COLO829 (cell line): Measurements from ENCODE around the gene SSR1.
A peak's percentile ranks its signal among the peaks of the same experiment; 100 is the strongest.

Source experiments
- DNase-seq: peaks from one replicate; pipeline ENCODE4 v3.0.0; 2012; ENCODE audit warnings: low spot score

Gene SSR1

DNA sequence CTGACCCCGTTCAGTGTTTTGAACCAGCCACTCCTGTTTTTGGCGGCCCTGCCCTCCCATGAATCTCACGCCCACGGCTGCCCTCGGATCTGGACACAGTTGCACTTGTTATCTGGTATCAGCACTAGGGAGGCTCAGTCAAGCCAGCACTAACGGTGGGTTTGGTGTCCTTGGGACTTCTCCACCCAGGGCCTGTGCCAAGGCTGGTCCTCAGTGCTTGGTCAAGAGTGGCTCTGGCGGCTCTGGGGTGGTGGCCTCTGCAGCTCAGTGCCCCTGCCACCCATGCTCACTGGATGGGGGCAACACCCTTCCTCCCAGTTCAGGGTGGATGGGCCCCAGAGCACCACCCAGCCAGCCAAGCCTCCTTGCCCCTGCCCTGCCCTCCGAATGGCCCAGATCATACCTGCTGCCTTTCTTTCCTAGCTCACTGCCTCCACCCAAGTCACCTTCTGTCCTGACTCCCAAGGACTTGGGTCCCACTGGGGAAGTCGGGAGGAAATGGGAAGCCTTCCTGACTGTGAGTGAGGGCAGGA lies 54.7 kb downstream of the SSR1 start:
- no peak for DNase-seq

DNA sequence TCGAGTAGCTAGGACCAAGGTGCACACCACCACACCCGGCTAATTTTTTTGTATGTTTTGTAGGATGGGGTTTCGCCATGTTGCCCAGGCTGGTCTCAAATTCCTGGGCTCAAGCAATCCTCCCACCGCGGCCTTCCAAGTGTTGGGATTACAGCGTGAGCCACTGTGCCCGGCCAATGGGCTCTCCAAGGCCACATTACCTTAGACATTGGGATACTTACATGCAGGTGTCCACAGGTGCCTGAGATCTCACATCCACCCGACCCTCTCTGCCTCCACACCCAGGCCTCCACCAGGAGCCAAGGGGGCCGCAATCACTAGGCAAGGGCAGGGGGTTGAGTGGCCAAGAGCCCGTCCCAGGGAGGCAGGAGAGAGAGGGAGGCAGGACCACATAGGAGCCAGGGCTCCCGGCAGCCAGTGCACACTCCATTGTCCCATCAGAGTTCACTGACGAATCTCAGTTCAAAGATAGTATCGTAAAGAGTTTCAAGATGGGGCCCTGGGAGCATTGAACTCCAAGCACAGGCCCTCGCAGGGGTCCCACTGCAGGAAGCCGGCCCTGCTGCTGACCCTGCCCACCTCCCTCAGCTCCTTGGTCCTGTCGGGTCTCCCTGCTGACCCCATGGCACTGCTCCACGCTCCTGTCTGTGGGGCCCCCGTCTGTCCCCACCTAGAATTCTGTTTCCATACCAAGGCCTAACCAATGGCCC lies 55.3 kb downstream of the SSR1 start:
- DNase-seq = no peak

DNA sequence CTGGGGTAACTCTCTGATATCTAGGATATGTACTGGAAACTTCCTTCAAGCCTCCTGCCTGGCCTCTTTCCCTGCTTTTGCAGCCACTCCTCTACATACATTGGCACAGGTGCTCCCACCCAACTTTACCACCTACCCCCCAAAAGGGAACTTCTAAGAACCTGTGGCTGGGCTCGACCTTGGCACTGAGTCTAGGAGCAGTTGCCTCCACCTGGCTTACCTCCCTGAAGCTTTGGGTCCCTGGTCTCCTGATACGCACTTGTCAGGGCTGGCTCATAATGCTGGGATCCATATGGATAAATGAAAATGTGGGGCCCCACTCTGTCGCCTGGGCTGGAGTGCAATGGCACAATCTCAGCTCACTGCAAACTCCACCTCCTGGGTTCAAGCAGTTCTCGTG lies 56.2 kb downstream of the SSR1 start:
- no peak for DNase-seq

DNA sequence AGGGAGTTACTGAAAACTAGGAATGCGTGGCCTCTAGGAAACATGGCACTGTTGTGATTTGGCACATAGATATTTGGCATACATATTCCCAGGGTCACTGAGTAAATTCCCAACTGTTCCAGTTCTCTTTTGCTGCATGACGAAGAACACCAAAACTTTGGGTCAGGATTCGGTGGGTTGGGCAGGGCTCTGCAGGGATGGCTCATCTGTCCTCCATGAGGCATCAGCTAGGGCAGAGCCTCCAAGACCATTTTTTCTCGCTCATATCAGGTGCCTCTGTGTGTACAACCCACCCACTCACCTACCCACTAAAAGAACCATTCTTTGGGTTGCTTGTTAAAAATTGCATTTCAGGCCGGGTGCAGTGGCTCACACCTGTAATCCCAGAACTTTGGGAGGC lies 57.1 kb downstream of the SSR1 start:
- DNase-seq = no peak

DNA sequence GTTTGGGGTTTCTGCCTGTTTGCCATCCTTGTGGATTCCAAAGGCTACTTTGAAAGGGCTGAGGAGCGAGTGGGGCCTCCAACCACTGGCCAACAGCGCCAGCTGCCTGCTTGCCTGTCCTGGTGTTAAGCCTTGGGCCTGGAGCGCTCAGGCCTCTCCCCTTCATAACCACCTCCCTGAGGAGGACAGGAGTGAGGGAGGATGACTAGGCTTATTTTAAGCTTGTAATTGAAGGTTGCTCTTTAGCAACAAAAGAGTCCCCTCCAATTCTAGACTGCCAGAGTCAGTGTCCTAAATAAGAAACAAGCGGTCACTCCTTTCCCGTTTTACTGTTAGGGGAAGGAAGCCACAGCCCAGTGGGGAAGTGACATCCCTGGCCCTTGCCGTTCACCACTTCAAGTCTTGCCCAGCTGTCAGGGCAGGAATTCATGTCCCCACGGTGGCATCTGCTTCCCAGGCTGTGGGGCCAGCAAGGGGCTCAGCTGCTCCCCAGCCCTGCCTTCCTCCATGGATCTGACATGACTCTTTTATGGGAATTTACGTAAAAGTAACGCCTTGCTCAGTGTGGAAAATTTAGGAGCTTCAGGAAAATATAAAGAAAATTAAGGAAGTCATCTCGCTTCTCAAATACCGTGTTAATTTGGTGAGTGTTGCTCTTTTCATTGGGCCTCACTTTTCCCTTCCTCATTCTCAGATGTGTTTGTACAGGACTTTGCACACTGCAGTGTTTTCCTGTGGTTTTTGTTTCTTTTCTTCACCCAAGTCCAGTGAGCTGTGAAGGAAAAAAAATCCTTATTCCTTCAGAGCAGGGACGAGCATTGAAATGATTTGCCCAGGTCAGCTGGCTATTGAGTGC lies 57.8 kb downstream of the SSR1 start:
- no peak for DNase-seq

DNA sequence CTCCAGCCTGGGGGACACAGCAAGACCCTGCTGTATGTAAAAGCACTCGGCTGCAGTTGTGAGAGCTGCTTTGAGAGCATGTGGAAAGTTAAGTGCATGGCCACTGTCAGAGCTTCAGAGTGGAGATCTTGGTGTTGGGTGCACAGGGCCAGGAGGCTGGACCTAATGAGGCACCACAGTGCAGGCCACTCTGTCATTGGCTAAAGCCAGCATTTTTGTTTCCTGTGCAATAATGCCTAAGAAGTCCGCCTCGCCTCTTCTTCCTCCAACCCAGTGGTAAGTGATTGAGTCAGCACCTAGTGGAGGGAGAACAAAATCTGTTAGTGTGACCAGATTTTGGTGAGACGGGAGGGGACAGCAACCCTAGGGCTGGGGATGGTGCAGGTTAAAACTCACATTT lies 60.6 kb downstream of the SSR1 start:
- DNase-seq = no peak

DNA sequence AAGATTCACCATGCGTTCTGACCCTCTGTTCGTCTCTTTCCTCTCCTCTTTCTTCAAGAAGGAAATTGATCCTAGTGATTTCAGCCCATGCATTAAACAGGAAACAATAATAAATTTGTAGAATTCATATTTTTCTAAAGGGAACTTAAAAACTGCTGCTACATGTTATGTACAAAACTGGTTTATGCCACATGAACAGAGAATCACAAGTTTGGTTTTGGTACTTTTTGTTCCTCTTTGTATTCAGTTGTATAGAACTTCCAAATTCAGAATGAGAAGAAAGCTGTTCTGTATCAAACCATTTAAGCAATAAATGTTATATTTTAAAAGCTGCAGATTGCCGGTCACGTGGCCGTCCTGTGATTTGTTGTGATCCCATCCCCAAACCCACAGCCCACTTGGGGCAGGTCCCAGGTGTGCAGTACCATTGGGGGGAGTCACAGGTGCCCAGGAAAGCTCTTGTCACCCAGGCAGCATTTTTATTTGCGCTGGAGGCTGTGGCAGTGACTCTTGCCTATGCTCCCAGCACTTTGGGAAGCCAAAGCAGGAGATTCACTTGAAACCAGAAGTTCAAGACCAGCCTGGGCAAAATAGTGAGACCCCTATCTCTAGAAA lies 61.2 kb downstream of the SSR1 start:
- no peak for DNase-seq

DNA sequence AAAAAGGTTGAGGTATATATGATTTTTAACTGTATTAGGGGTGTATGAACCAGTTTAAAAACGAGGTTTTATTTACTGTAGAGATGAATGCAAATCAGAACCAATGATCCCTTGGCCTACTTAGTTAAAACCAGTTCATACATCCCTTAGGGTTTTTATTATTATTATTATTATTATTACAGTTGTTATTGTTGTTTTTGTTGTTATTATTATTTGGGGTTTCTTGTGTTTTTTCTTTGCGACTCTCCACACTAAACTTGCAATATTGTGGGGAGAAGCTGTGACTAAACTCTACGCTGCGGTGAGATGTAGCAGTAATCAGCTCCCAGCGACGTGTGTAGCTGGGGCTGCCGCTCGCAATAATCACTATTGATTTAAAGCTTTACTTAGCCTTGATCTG lies 62.2 kb downstream of the SSR1 start:
- no peak for DNase-seq

DNA sequence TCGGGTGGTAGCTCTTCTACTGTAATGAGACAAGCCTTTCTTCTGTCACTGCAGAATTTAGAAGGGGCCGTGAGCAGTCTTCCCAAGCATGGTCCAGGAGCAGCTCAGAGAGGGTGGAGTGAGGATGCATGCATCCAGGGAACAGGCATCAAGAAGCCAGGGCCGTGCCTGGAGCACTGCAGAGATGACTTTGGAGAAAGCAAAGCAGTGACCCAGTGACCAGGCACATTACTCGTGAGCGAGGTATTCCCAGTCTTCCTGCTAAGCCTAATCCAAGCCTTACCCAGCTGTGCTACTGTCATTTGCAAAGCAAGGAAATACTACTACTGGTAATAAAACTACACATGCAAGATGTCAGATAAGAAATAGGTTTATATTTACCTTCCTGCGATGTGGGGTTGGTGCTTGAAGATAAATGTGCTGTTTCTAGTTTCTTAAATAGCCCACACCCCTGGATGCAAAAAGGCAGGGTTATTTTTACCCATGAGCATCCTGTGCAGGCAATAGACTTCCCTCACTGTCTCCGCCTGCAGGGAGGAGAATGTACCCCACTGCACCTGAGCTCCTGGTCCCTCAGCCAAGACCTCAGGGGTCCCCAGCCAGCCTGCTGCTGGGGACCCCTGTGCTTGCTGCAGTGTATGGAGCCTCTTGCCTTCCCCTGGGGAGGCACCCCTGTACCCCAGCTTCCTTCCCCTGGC lies 62.9 kb downstream of the SSR1 start:
- DNase-seq = no peak

DNA sequence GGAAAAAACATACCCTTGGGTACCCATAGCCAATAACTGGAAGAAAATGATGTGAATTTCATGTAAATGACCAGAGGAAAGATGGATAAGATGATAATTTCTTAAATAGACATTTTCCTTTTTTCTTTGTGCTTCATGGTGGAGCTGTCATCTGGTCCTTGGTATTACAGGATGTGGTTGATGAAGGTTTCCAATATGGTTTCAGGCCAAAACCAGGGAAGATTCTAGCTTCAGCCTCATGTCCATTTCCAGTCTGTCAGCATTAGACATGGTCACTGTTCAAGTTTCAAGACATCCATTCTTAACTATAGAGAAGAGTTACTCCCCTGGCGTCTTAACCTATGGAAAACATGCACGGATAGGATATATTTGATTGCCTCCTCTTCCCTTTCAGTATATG lies 63.6 kb downstream of the SSR1 start:
- no peak for DNase-seq

DNA sequence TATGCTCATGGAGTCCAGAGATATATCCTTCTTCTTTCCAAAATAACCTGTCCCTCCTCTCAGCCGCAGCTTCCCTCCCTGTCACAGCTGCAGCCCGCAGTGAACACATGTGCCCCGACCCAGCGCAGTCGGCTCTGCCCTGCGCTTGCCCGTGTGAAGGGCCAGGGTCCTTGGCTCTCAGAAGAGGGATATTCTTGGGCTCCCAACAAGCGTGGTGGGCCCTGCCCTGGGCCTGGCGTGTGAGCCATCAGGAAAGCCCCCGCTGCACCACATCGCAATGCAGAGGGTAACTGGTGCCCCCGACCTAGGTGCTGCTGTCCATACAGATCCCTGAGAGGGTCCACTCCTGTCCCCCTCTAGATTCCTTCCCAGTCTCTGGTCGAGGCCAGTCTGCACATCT lies 65.2 kb downstream of the SSR1 start:
- DNase-seq = no peak

DNA sequence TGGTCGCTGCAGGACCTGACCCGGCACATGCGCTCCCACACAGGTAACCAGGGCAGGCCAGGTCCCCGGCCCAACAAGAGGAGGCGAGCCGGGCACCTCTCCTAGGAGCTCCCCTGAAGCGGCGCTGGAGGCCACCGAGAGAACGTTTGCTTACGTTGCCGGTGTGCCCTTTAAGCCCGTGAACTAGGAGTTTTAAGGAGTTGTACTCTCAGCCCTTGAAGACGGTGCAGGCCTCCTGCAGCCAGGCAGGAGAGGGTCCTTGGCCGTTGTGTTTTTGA lies 65.9 kb downstream of the SSR1 start:
- no peak for DNase-seq

DNA sequence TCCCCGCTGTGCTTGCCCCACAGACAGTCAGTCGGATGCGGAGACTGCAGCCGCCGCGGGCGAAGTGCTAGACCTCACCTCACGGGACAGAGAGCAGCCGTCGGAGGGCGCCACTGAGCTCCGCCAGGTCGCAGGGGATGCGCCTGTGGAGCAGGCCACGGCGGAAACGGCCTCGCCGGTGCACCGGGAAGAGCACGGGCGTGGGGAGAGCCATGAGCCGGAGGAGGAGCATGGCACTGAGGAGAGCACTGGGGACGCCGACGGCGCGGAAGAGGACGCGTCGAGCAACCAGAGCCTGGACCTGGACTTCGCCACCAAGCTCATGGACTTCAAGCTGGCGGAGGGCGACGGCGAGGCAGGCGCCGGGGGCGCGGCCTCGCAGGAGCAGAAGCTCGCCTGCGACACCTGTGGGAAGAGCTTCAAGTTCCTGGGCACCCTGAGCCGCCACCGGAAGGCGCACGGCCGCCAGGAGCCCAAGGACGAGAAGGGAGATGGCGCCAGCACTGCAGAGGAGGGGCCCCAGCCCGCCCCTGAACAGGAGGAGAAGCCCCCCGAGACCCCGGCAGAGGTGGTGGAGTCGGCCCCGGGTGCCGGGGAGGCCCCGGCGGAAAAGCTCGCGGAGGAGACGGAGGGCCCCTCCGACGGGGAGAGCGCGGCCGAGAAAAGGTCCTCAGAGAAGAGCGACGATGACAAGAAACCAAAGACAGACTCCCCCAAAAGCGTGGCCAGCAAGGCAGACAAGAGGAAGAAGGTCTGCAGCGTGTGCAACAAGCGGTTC lies 66.4 kb downstream of the SSR1 start:
- no peak for DNase-seq

DNA sequence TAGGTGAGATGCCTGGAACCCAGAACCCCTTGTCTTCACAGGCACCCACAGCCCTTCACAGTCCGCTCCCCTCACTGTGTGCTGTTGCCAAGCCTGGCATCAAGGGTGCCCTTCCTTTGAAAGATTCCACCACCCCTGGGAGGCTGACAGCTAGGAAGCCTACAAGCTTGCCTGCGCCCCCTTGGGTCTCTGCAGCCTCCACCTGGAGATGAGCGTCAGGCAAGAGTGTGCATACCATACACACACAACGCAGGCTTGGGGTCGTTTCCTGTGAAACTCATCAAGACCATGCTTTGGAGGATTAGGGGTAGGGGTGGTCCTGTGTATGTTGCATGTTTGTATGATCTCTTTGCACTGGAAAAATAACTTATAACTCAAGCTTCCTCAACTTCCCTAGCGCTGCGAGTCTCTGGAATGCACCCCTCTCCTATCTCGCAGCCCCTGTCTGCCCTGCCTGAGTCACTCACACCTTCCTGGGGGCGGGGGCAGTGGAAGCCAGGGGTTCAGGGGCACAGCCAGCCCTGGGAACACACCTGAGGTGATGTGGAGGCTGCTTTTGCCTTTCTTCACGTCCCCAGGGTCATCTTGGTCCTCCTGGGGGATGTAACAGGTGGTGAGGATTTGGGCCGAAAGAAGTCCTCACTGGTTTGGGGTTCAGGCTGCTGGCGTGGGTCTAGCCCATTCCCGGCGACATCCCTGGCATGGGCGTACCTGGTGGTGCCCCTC lies 67.2 kb downstream of the SSR1 start:
- DNase-seq = no peak

DNA sequence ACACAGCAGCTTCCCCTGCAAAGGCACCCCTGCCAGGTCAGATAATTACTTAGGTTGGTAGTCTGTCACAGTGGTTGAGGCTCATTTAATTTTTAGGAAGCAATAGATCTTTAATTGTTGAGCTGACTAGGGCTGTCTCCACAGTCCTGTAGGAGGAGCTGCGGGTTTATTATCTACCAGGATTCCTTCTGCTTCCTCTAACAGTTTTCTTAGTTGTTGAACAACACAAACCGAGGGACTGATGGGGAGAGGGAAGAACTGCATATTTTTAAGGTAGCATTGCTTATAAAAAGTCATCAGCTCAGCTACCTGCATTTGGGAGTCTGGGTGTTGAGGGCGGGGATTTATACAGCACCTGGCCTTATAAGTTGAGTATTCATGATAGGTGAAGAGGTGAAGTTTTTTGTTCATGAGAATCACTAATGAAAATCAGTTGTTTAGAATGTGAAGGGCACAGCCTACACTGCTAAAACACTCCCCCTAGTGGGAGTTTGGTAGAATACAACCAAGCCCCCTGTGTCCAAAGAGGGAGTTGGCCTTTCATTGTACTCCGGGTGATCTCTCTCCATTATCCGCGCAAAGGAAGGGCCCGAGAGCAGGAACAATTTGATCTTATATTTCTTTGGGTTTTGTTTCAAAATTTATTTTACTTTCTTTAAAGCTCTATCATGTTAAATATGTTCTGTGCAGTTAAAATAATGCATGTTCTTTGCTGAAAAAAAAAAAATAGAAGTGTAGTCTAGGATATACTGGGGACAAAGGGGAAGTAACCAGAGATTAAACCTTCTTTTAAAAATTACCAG lies 69.6 kb downstream of the SSR1 start:
- DNase-seq = peak; percentile 75

DNA sequence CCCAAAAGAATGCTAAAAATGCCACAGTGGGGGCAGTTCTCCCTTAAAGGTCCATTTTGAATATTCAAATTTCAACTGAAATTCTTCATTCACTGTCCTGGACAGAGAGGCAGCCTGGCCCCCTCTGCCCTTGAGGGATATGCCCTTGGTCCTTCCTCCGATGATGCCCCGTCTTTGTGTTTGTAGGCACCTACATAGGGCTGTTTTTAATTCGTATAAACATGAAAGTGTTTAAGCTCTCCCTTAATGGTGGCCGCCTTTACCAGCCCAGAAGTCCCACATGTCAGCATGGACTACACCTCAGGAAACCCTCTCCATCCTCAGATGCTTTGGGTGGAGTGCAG lies 70.2 kb downstream of the SSR1 start:
- no peak for DNase-seq

DNA sequence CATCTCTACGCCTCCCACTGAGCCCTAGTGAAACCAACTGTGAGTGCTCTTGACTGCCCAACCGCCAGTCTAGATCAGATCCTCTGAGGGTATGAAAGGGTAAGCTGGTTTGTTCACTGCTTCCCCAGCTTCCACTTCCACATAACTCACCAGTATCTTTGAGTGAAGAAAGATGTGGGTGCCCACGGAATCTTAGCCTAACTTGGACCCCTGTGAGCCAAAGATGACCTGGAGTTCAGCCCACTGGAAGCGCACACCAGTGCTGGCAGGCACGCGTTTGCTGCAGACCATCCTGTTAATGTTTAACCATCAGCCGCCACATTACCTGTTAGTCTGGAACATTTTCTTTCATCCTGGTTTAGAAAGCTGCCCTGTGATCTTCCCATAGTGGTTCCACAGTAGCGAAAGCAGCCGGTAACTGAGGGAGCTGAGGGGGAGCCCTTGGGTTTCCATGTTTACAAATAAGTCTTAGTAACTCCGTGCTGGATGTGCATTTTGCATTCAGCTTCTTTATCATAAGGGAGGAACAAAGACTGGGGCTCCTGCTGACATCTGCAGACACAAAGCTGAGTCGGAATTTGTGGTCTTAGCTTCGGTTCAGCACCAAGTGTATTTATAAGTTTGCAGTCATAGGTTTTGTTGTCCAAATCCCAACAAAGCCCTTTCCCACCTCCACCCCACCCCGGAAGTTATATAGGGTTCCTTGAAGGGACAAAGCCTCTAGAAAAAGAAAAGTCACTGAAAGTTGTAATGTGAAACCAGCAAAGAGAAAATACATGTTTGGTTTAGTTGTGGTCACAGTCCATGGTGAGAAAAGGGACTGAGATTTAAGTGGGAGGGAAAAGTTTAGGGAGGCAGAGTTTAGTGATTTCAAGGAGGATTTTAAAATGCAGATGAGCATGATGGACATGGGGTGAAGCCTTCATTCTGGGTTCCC lies 71.0 kb downstream of the SSR1 start:
- DNase-seq = no peak

DNA sequence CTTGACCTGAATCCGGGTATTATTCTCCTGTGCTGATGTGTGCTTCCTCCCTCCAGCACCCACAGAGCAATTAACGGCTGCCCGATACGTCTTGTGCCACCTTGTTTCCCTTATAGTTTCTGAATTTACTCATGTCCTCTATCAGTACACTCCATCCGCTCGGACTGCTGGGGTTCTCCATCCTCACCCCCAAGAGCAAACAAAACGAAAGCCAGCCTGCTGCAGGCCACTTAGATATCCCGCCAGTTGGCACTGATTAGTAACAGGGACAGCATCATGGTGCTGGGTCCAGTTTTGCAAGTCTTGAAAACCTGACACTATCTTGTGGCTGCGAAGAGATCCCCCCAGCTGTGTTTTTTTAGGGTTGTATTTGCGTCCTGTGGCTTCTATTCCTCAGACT lies 71.8 kb downstream of the SSR1 start:
- DNase-seq = no peak

DNA sequence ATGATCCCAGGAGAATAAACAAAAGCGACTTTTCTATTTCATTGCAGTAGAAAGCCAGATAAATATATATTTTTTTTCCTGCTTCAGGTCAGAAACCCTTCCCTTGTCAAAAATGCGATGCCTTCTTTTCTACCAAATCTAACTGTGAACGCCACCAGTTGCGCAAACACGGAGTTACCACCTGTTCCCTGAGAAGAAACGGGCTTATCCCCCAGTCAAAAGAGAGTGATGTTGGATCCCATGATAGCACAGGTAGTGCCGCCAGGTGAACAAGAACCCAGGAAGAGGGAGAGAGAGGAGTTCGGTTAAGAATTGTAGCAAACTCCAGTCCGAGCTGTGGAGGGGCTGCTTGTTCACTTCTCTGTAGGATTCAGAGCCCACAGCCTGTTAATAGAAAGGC lies 72.6 kb downstream of the SSR1 start:
- no peak for DNase-seq
